RPMI7951 (cell line): ENCODE measurements around the gene GAL3ST1. TPM values are rescaled to one million over a fixed set of nuclear protein-coding genes. Genes with fewer than 3 reads are reported as not detected.
"Not testable (repeated sequence)": the region's sequence is repeated elsewhere in the genome, so short reads cannot be mapped to it uniquely, and the experiment has no call there.

ENCODE experiments used
- DNase-seq: peaks from one replicate; pipeline ENCODE4 v3.0.0-alpha.2; 2012; ENCODE audit warnings: low read depth
- total RNA-seq: library from RNA; depleted of rRNA; stranded (reverse); fragments of >200 nt; shearing (Covaris generic); gene quantifications from 2 replicates; pipeline ENCODE4 v1.2.3, GENCODE V29; 2014

The GAL3ST1 gene
- total RNA-seq, 1 experiment from 2014 or later = not detected

DNA sequence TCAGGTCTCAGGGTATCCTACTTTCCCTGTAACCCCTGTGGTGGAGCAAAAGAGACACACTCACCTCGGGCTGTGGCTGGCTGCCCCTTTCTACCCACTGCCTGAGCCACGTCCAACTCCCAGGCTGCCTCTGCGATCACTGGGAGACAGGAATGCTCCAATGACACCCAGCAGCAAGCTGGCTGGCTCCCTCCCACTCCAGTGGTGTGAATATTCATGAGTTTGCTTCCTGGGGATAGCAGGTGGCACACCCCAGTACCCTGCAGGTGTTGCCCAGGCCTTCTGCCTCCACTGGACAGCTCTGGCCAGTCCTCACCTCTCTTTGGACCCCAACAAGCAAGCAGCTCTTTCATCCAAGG is 9.7 kb downstream of the GAL3ST1 start:
- DNase-seq = no peak

DNA sequence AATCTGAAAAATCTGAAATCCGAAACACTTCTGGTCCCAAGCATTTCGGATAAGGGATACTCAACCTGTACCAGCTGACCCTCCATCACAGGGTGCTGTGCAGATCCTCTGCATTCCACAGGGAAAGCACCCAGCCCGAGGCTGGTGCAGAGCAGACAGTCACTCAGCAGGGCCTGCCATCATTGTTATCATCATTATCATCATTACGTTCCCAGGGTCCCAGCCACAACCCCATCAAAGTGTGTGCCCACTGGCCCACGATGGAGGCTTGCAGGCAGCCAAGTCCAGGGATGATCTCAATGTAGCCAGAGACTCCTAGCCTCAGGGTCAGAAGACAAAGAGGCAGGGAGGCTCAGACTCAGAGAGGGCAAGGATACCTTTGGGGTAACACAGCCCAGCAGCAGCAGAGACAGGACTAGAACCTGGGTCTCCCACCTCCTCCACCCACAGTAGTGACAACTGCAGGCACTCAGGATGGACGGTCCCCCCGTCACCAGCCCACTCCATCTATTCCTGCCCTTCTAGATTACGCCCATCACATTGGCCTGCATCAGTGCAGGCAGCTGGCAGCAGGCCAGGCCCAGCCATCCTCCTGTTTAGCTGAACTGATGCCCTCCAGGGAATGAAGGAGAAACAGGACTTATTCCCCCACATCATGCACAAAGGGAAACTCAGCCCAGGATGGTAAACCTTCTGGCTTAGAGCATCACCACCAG is 10.3 kb downstream of the GAL3ST1 start:
- DNase-seq = no peak

GRCh38 chr22:30562366-30562765 is 12.1 kb downstream of the GAL3ST1 start:
- no peak for DNase-seq

DNA sequence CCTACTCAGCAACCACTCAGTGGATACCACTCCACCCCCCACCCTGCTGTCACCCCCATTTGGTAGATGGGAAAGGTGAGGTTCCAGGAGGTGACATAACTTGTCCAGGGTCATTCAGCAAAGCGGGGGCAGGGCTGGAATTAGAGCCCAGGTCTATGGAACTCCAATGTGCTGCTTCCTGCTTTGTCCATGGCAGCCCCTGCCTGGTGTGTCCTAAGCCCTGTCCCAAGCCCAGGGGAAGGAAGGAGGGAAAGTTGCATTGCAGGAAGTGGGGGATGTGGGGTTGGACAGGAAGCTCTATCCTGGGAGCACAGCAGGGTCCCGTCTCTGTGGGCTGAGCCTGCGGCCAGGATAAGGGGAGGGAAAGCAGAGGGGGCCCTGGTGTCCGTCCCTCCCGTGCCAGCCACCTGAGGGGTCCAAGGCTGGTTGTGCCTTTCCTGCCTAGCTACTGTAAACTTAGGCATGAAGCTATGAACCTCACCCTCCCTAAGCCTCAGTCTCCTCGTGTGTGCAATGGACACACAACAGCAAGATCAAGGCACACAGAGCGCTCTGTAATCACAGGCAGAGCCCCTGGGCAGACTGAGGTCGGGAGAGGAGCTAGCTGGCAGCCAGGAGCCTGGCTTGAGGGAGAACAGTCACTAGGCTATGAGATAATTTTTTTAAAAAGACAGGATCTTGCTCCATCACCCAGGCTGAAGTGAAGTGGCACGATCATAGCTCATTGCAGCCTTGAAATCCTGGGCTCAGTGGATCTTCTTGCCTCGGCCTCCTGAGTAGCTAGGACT is 12.9 kb downstream of the GAL3ST1 start:
- no peak for DNase-seq

DNA sequence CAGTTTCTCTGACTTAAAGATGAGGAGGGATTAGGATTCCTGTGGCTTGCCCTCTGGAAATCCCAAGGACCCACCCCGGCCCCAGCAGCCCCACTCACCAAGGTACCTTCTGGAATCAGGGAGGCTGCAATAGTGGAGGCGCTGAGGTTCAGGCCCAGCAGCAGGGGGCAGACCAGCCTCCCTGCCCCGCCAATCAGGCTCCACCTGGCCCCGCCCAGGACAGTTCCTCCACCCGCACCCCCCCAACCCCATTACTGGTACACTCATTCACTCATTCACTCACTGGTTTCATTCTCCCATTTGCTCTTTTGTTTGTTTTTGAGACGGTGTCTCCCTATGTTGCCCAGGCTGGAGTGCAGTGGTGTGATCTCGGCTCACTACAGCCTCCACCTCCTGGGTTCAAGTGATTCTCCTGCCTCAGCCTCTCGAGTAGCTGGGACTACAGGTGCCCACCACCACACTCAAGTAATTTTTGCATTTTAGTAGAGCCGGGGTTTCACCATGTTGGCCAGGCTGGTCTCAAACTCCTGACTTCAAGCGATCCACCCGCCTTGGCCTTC is 13.7 kb downstream of the GAL3ST1 start:
- DNase-seq = not testable (repeated sequence)

GRCh38 chr22:30559889-30560288 is 14.6 kb downstream of the GAL3ST1 start:
- DNase-seq = no peak

- no peak for DNase-seq
Observed at GRCh38 chr22:30557243-30557642, 17.2 kb downstream of the GAL3ST1 start.

DNA sequence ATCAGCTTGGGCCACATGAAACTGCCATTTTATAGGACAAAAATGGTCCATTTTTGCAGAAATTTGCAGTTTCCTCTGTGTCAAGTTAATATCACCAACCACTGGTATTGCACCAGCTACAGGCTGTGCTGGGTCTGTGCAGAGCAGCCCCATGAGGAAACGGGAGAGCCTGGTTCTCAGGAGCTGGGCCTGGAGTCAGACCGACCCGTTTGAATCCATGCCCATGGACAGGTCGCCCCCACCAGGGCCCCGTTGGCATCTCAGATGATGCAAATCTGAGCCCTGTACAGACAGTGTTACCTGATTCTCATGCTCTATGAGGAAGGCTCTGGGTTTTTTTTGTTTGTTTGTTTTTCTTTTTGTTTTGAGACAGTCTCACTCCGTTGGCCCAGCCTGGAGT is 18.1 kb downstream of the GAL3ST1 start:
- DNase-seq = no peak

DNA sequence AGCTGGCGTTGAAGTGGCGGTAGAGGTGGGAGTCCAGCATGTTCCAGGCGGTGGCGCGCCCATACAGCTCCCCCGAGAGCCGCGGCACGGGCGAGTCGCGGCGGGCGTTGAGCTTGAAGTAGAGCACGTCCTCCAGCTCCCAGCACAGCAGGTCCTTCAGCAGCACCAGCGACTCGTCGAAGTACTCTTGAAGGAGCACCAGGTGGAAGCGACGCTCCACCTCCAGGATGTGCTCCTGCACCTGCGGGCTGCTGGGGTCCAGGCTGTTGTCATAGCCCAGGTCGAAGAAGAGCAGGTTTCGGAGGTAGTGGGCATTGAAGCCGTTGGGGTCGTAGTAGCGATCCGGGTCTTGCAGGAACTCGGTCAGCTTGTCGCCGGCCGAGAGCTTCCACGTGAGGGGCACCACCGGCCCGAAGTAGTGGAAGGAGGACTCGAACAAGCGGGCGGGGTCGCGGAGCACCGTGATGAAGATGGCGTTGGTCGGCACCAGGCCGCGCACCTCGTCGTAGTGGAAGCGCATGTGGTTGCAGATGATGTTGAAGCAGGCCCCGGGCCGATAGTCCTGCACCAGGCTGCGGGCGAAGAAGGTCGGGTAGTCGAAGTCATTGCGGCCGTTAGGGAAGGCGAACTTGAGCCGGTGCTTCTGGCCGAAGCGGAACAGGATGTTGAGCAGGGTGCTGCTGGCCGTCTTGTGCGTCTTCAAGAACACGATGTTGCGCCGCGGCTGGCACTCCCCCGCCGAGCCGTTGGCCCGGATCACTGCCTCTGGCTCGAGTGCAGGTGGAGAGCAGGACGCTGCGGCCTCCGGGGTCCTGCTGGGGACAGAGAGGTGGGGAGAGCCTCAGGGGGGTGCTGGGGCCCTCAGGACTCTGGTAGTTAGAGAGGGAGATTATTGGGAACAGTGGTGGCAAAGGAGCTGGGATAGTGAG is 18.9 kb downstream of the GAL3ST1 start:
- no peak for DNase-seq

GRCh38 chr22:30553971-30554370 is 20.5 kb downstream of the GAL3ST1 start:
- DNase-seq = no peak

GRCh38 chr22:30552719-30553118 is 21.7 kb downstream of the GAL3ST1 start:
- DNase-seq = no peak

DNA sequence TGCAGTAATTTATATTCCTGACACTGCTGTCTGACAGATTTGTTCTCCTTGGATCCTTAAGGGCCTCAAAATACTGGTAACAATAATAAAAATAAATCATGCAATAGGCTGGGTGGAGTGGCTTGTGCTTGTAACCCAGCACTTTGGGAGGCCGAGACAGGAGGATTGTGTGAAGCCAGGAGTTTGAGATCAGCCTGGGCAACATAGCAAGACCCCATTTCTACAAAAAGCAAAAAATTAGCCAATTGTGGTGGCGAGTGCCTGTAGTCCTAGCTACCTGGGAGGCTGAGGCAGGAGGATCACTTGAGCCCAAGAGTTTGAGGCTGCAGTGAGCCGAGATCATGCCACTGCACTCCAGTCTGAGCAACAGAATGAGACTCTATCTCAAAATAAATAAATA is 22.7 kb downstream of the GAL3ST1 start:
- not testable (repeated sequence) for DNase-seq

DNA sequence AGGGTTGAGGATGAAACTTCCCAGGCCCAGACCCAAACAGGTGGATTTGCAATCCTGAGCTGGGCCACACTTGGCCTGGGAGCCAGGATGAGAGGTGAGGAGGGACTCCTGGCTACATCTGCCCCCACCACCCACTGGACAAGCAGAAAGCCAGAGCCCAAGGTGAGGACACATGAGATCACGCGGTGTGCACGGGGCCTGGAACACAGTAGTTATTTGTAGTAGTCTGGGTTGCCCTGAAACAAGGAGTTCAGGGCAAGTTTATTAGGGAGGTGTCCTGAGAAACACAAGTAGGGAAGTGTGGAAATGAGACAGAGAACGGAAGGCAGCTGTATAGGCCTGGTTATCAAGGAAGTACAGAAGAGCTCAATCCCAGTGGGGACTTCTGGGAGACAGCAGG is 27.3 kb downstream of the GAL3ST1 start:
- no peak for DNase-seq

GRCh38 chr22:30546616-30547015 is 27.8 kb downstream of the GAL3ST1 start, which contains the start of gene SEC14L6:
TSS of gene SEC14L6 (minus strand) at chr22:30546741. CDS start at chr22:30546682, 59 bp downstream.
- no peak for DNase-seq

DNA sequence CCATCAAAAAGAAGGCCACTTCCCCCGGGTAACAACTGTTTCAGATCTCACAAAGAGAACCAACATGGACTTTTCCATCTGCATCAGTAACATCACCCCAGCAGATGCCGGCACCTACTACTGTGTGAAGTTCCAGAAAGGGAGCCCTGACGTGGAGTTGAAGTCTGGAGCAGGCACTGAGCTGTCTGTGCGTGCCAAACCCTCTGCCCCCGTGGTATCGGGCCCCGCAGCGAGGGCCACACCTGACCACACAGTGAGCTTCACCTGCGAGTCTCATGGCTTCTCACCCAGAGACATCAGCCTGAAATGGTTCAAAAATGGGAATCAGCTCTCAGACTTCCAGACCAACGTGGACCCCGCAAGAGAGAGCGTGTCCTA is 31.7 kb downstream of the GAL3ST1 start:
- no peak for DNase-seq

DNA sequence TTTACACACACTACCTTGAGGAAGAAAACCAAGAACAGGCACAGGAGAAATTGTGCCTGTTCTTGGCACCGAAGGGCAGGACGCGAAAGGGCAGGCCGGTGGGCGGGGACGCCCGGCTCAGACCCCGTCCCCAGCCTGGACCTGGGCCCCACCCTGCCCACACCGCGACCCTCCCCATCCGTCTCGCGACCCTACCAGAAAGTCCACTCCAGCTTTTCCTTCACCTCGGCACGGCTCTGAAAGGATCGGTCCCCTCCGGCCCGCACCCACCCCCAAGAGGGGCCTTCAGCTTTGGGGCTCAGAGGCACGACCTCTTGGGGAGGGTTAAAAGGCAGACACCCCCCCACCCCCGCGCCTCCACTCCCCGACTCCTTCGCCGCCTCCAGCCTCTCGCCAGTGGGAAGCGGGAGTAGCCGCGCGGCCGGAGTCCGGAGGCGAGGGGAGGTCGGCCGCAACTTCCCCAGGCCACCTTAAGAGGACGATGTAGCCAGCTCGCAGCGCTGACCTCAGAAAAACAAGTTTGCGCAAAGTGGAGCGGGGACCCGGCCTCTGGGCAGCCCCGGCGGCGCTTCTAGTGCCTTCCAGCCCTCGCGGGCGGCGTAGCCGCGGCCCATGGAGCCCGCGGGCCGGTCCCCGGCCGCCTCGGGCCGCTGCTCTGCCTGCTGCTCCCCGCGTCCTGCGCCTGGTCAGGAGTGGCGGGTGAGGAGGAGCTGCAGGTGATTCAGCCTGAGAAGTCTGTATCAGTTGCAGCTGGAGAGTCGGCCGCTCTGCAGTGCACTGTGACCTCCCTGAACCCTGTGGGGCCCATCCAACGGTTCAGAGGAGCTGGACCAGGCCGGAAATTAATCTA is 32.3 kb downstream of the GAL3ST1 start:
- no peak for DNase-seq

- not testable (repeated sequence) for DNase-seq
Observed at GRCh38 chr22:30541511-30541910, 33.0 kb downstream of the GAL3ST1 start.

DNA sequence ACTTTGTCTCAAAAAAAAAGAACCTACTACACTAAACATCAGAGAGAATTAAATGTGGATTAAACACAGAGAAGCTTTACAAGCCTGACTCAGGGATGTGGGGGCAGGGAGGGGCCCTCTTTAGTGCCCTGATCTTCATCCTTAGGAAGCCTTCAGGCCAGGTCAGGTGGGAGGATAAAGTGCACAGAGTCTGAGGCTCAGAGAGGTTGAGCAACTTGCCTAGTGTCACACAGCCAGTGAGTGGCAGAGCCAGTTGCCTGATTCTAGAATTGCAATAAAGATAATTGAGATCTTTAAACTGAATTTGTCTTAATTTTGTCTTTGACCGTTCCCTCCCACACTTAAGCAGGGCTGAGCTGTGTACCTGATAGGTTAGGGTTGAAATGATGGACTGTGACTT is 35.1 kb downstream of the GAL3ST1 start:
- no peak for DNase-seq

GRCh38 chr22:30538280-30538679 is 36.2 kb downstream of the GAL3ST1 start:
- peak; percentile 19 for DNase-seq

GRCh38 chr22:30537083-30537731 is 37.3 kb downstream of the GAL3ST1 start:
- DNase-seq = no peak
